IMR-90 (cell line): ENCODE measurements around the gene DENND1A.

ENCODE experiments used
- CEBPB ChIP-seq: IDR thresholded peaks from 2 replicates; pipeline ENCODE4 v1.6.1; 2012; ENCODE audit warnings: low read depth, low read length, improper control_type of control experiment
- CTCF ChIP-seq: conservative IDR thresholded peaks from 2 replicates; pipeline ENCODE4 v1.5.1; 2012; ENCODE audit warnings: mild to moderate bottlenecking, low read depth, low read length, improper control_type of control experiment
- RFX5 ChIP-seq: IDR thresholded peaks from 2 replicates; pipeline ENCODE4 v1.8.0; 2012; ENCODE audit warnings: low read depth, mild to moderate bottlenecking, low read length, moderate library complexity
- USF2 ChIP-seq: fragments of 150-350 bp; IDR thresholded peaks from 2 replicates; pipeline ENCODE4 v1.6.1; 2017; ENCODE audit warnings: mild to moderate bottlenecking, antibody characterized with exemption, low read length, low read depth

GRCh38 chr9:123978981-123979380 lies 49.1 kb upstream of the DENND1A start:
- TF ChIP-seq CTCF, result no peak
- TF ChIP-seq CEBPB, result no peak
- TF ChIP-seq RFX5, result no peak
- no peak for TF ChIP-seq USF2
